Mesenchymal stem cell (in vitro differentiated cells and primary cell): ENCODE data around the gene SVEP1. TPM values are rescaled to one million over a fixed set of nuclear protein-coding genes. Genes with fewer than 3 reads are reported as not detected.

Source experiments
- DNase-seq: peaks from one replicate; pipeline ENCODE4 v3.0.0-alpha.2; 2013
- H2AFZ ChIP-seq: one replicate; pipeline ENCODE4 v1.6.1; 2013; ENCODE audit warnings: low read depth, mild to moderate bottlenecking, control low read depth, inconsistent platforms, low read length, moderate library complexity
- H2AK5ac ChIP-seq: 2 replicates; pipeline ENCODE4 v1.6.1; 2013; ENCODE audit warnings: low read length, moderate library complexity, mild to moderate bottlenecking, inconsistent platforms; ENCODE audit not compliant: severe bottlenecking
- H2BK120ac ChIP-seq: one replicate; pipeline ENCODE4 v1.6.1; 2013; ENCODE audit warnings: low read depth, mild to moderate bottlenecking, inconsistent platforms, low read length, moderate library complexity
- H2BK12ac ChIP-seq, 2 experiments: one replicate each; pipeline ENCODE4 v1.6.1; 2013; ENCODE audit warnings: inconsistent platforms in 2 of 2, low read length in 2 of 2, mild to moderate bottlenecking in 2 of 2, moderate library complexity in 2 of 2, control low read depth in 1 of 2
- H2BK15ac ChIP-seq: one replicate; pipeline ENCODE4 v1.6.1; 2013; ENCODE audit warnings: mild to moderate bottlenecking, low read depth, inconsistent platforms; ENCODE audit not compliant: poor library complexity, severe bottlenecking
- H2BK5ac ChIP-seq: 2 replicates; pipeline ENCODE4 v1.6.1; 2013; ENCODE audit warnings: low read depth, mild to moderate bottlenecking, low read length, control low read depth, inconsistent platforms; ENCODE audit not compliant: poor library complexity, severe bottlenecking
- H3K14ac ChIP-seq, 2 experiments: one replicate each; pipeline ENCODE4 v1.6.1; 2013; ENCODE audit warnings: inconsistent platforms in 2 of 2, low read length in 2 of 2, control low read depth in 1 of 2, mild to moderate bottlenecking in 1 of 2, moderate library complexity in 1 of 2
- H3K18ac ChIP-seq, 2 experiments: one replicate each; pipeline ENCODE4 v1.6.1; 2013; ENCODE audit warnings: inconsistent platforms in 2 of 2, low read length in 2 of 2, control low read depth in 1 of 2, low read depth in 1 of 2, mild to moderate bottlenecking in 1 of 2
- H3K23ac ChIP-seq, 2 experiments: one replicate each; pipeline ENCODE4 v1.6.1; 2013; ENCODE audit warnings: inconsistent platforms in 2 of 2, low read length in 2 of 2, mild to moderate bottlenecking in 2 of 2, moderate library complexity in 2 of 2, control low read depth in 1 of 2
- H3K27ac ChIP-seq: 2 replicates; pipeline ENCODE4 v1.5.1; 2013; ENCODE audit warnings: mild to moderate bottlenecking, moderate library complexity, low read length, control low read depth, inconsistent platforms; ENCODE audit not compliant: poor library complexity, severe bottlenecking
- H3K27me3 ChIP-seq, 2 experiments: 2 replicates each; pipeline versions ENCODE4 v1.6.1 to v1.7.0; 2013; ENCODE audit warnings: low read length in 2 of 2, mild to moderate bottlenecking in 2 of 2, moderate library complexity in 2 of 2, control low read depth in 1 of 2, inconsistent platforms in 1 of 2; ENCODE audit not compliant: control insufficient read depth in 1 of 2, insufficient read depth in 1 of 2
- H3K36me3 ChIP-seq, 2 experiments: 2 replicates each; pipeline versions ENCODE4 v1.6.1 to v1.7.0; 2013; ENCODE audit warnings: low read length in 2 of 2, control low read depth in 1 of 2, inconsistent platforms in 1 of 2, low read depth in 1 of 2, mild to moderate bottlenecking in 1 of 2; ENCODE audit not compliant: insufficient read depth in 2 of 2, control insufficient read depth in 1 of 2
- H3K4ac ChIP-seq, 2 experiments: one replicate each; pipeline ENCODE4 v1.6.1; 2013; ENCODE audit warnings: inconsistent platforms in 2 of 2, low read length in 2 of 2, mild to moderate bottlenecking in 2 of 2, moderate library complexity in 2 of 2, control low read depth in 1 of 2, low read depth in 1 of 2
- H3K4me1 ChIP-seq: 2 replicates; pipeline ENCODE4 v1.6.1; 2013; ENCODE audit warnings: low read depth, low read length, control low read depth; ENCODE audit not compliant: control insufficient read depth, insufficient read depth
- H3K4me2 ChIP-seq: 2 replicates; pipeline ENCODE4 v1.6.1; 2013; ENCODE audit warnings: low read length, mild to moderate bottlenecking, inconsistent platforms; ENCODE audit not compliant: poor library complexity, severe bottlenecking
- H3K4me3 ChIP-seq, 2 experiments: 2 replicates each; pipeline versions ENCODE4 v1.5.1 to v1.7.0; 2013; ENCODE audit warnings: low read length in 2 of 2, mild to moderate bottlenecking in 2 of 2, control low read depth in 1 of 2, low read depth in 1 of 2; ENCODE audit not compliant: insufficient read depth in 1 of 2
- H3K79me1 ChIP-seq: replicated peaks from 2 replicates; pipeline ENCODE4 v1.6.1; 2013; ENCODE audit warnings: mild to moderate bottlenecking, control low read depth, low read length, inconsistent platforms; ENCODE audit not compliant: poor library complexity, severe bottlenecking
- H3K9ac ChIP-seq: 2 replicates; pipeline ENCODE4 v1.7.0; 2013; ENCODE audit warnings: mild to moderate bottlenecking, low read length, moderate library complexity
- H3K9me3 ChIP-seq: 2 replicates; pipeline ENCODE4 v1.7.0; 2013; ENCODE audit warnings: mild to moderate bottlenecking, low read length; ENCODE audit not compliant: control insufficient read depth
- H4K8ac ChIP-seq: one replicate; pipeline ENCODE4 v1.6.1; 2013; ENCODE audit warnings: inconsistent platforms, mild to moderate bottlenecking, low read length, moderate library complexity
- H4K91ac ChIP-seq: one replicate; pipeline ENCODE4 v1.6.1; 2013; ENCODE audit warnings: mild to moderate bottlenecking, low read length, inconsistent platforms
- WGBS: methylation state at CpG from one replicate; pipeline ENCODE4 v1.1.7; 2013; ENCODE audit warnings: mixed read lengths; 5-methylcytosine and 5-hydroxymethylcytosine counted together
- polyA plus RNA-seq, 2 experiments: library from polyadenylated mRNA; stranded (reverse); fragments of 200-250 nt; gene quantifications; one replicate each; pipeline ENCODE4 v1.2.3, GENCODE V29; 2013

The SVEP1 gene
- polyA plus RNA-seq (2013, experiment 1 of 2) = 17.6 TPM
- polyA plus RNA-seq (2013, experiment 2 of 2) = 16.0 TPM

DNA sequence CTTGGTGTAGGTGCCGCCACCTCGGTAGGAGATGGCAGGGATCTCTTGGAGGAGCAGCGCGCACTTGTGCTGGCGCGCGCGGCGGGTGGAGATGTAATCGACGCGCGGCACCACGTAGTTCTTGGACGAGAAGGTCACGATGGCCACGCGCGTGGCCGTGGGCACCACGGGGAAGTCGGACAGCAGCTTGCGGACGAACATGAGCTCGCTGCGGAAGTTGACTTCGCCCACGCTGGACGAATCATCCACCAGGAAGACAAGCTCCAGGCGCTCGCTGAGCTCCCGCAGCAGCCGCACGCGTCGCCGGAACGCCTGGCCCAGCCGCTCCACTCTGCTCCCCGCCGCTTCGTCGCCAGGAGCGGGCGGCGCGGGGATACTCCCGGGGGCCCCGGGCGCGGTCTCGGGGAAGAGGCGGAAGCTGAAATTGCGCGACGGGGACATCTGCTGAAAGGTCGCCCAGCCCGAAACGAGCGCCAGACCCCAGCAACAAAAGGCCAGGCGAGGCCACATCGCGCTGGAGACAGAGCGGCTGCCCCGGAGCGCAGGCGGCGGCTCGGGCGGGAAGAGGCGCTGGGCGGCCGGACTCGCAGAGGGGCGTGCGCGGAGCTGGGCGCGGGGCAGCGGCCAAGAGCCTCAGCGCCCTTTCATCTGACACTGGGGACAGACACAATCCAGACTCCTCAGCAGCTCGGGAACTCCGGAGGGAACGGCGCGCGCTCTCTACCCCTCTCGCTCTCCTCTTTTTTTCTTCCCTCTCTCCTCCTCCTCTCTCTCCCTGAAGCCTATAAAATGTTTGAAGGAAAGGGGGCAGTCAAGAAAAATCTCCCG is at the start of gene SVEP1:
Gene SVEP1 (minus strand): TSS at position 708 of the 828 bp plus-strand sequence. CDS start 198 bp downstream, at position 510.
- Histone ChIP-seq H2BK15ac (peak within 1 kb of the TSS; percentile 96), H2AFZ (peak within 1 kb of the TSS; percentile 90), H2BK5ac (no peak within 1 kb of the TSS), H3K27ac (peak within 1 kb of the TSS; percentile 17), H3K36me3 (no peaks in the 10 kb centered on the region), H2BK120ac (peak within 1 kb of the TSS; percentile 89), H2BK12ac (peak within 1 kb of the TSS; percentile 87 to 89), H3K79me1 (no peaks in the 10 kb centered on the region), H3K27me3 (peaks cover 0 to 11% of the 10 kb centered on the region in 2 experiments), H3K9ac (peak within 1 kb of the TSS; percentile 90), H4K91ac (peak within 1 kb of the TSS; percentile 98), H3K4me3 (peak within 1 kb of the TSS; percentile 62 to 85), H3K4me2 (peak within 1 kb of the TSS; percentile 99), H3K23ac (peak within 1 kb of the TSS; percentile 57 to 60), H4K8ac (peak within 1 kb of the TSS; percentile 90), H3K4me1 (peaks cover 13% of the 10 kb centered on the region), H3K9me3 (no peaks in the 10 kb centered on the region), H3K4ac (peak within 1 kb of the TSS; percentile 94 to 98), H2AK5ac (no peak within 1 kb of the TSS), H3K18ac (peak within 1 kb of the TSS; percentile 93 to 99), H3K14ac (peak within 1 kb of the TSS in 1 of 2 experiments; percentile 90)
- WGBS = 1% methylated on average over 68 of the region's 89 CpGs
- DNase-seq = peak; percentile 80

GRCh38 chr9:110626101-110626829 is 46.7 kb upstream of the SVEP1 start:
- peak overlapping the region in 1 of 2 experiments; percentile 15 for H2BK12ac ChIP-seq
- no peak overlapping the region for H2BK120ac ChIP-seq
- peak; percentile 98 for DNase-seq
- peak overlapping the region in 1 of 2 experiments; percentile 92 for H3K18ac ChIP-seq
- peak overlapping the region; percentile 85 for H4K8ac ChIP-seq
- H4K91ac ChIP-seq = peak overlapping the region; percentile 37
- no peak overlapping the region for H2AK5ac ChIP-seq
- peak overlapping the region in 1 of 2 experiments; percentile 62 for H3K4ac ChIP-seq
- no peak overlapping the region for H2BK5ac ChIP-seq
- H3K4me3 ChIP-seq = peak overlapping the region in 1 of 2 experiments; percentile 43
- no peaks in the 10 kb centered on the region for H3K27me3 ChIP-seq
- no peak overlapping the region for H3K23ac ChIP-seq
- H3K36me3 ChIP-seq = no peaks in the 10 kb centered on the region
- no peaks in the 10 kb centered on the region for H3K79me1 ChIP-seq
- H2AFZ ChIP-seq = no peak overlapping the region
- H3K4me1 ChIP-seq = peaks cover 2% of the 10 kb centered on the region
- peak overlapping the region; percentile 75 for H3K9ac ChIP-seq
- peak overlapping the region; percentile 33 for H3K27ac ChIP-seq
- H3K14ac ChIP-seq = no peak overlapping the region
- H2BK15ac ChIP-seq = peak overlapping the region; percentile 80
- no peak overlapping the region for H3K4me2 ChIP-seq
- H3K9me3 ChIP-seq = peaks cover 9% of the 10 kb centered on the region
- WGBS = 6% methylated on average over 7 of the region's 9 CpGs

DNA sequence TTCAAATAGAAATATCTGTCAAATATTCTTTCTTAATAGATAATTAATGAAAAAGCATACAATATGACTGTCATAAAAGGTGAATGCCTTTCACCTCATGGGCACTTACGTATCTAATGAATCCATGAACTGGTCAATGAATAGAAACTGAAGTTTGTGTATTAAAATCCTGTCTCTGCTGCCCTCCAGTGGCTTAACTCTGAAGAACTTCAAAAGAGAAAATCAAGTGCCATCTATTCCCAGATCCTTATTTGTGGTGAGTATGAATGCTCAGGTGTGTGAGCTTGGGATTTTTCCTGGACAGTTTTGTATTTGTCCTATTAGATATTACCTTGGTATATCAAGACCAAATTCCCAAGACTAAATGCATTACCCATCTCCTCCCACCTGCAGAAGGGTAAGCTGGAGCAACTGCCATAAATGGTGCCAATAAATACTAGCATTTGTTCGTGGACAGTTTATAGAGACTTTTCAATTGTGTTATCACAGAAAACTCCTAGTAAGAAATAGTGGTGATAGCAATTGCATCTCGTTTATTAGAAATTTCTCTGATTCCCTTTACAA is 44.0 kb upstream of the SVEP1 start:
- Histone ChIP-seq H3K4me2 (no peak overlapping the region), H3K27me3 (no peaks in the 10 kb centered on the region), H3K9me3 (no peaks in the 10 kb centered on the region), H3K36me3 (no peaks in the 10 kb centered on the region), H3K14ac (no peak overlapping the region), H4K91ac (no peak overlapping the region), H3K27ac (no peak overlapping the region), H2BK5ac (no peak overlapping the region), H2AK5ac (no peak overlapping the region), H3K79me1 (no peaks in the 10 kb centered on the region), H3K18ac (no peak overlapping the region), H2BK120ac (no peak overlapping the region), H3K4me3 (no peak overlapping the region), H3K9ac (peak overlapping the region; percentile 45), H4K8ac (no peak overlapping the region), H3K23ac (no peak overlapping the region), H2BK15ac (no peak overlapping the region), H3K4me1 (peaks cover 2% of the 10 kb centered on the region), H2BK12ac (no peak overlapping the region), H2AFZ (no peak overlapping the region), H3K4ac (no peak overlapping the region)
- 100% methylated on average over 1 of the region's 3 CpGs for WGBS
- DNase-seq = peak; percentile 76
